A673 (cell line): ENCODE measurements around the gene SNCAIP. TPM values are rescaled to one million over a fixed set of nuclear protein-coding genes. Genes with fewer than 3 reads are reported as not detected.

ENCODE experiments used
- BruUV-seq: library from RNA; stranded (reverse); fragments of 400-500 nt; replicated peaks from 2 replicates; lab custom pipeline; 2021; lab: Mats Ljungman, UMichigan
- CTCF ChIA-PET: fragments of 300-600 bp; sonication (Branson Sonifier 250); formaldehyde crosslinking; loops from one replicate; lab custom pipeline; 2022; ENCODE audit warnings: antibody characterized with exemption; lab: Charles Lee
- POLR2A ChIA-PET: fragments of 300-600 bp; sonication (Branson Sonifier 250); formaldehyde crosslinking; loops from one replicate; lab custom pipeline; 2022; ENCODE audit warnings: antibody characterized with exemption; ENCODE audit not compliant: low non-redundant PET; lab: Charles Lee
- DNase-seq: peaks from one replicate; pipeline ENCODE4 v3.0.0-alpha.2; 2015; ENCODE audit warnings: low spot score
- H3K27ac ChIP-seq: fragments of 200-600 bp; sonication (generic); 2 replicates; pipeline ENCODE4 v1.5.1; 2016; ENCODE audit warnings: mixed run types, low read depth, mild to moderate bottlenecking, mixed read lengths, antibody characterized with exemption, low read length; ENCODE audit not compliant: poor library complexity, severe bottlenecking
- H3K27me3 ChIP-seq: fragments of 200-600 bp; sonication (generic); replicated peaks from 2 replicates; pipeline ENCODE4 v1.6.1; 2017; ENCODE audit warnings: mixed run types, low read depth, mild to moderate bottlenecking, mixed read lengths, antibody characterized with exemption, low read length; ENCODE audit not compliant: insufficient read depth, poor library complexity
- H3K36me3 ChIP-seq: fragments of 200-600 bp; sonication (generic); 2 replicates; pipeline ENCODE4 v1.6.1; 2016; ENCODE audit warnings: mixed run types, mild to moderate bottlenecking, mixed read lengths, antibody characterized with exemption, low read length; ENCODE audit not compliant: insufficient read depth, poor library complexity, severe bottlenecking
- H3K4me1 ChIP-seq: fragments of 200-600 bp; sonication (generic); 2 replicates; pipeline ENCODE4 v1.6.1; 2017; ENCODE audit warnings: mixed run types, mild to moderate bottlenecking, mixed read lengths, antibody characterized with exemption, low read length; ENCODE audit not compliant: insufficient read depth, poor library complexity, severe bottlenecking
- H3K4me3 ChIP-seq: fragments of 200-600 bp; sonication (generic); 2 replicates; pipeline ENCODE4 v1.5.1; 2016; ENCODE audit warnings: low read depth, mixed run types, mild to moderate bottlenecking, mixed read lengths, low read length; ENCODE audit not compliant: poor library complexity, severe bottlenecking
- H3K9me3 ChIP-seq: fragments of 200-600 bp; sonication (generic); 2 replicates; pipeline ENCODE4 v1.6.1; 2016; ENCODE audit warnings: mixed run types, low read depth, mild to moderate bottlenecking, mixed read lengths, antibody characterized with exemption, low read length; ENCODE audit not compliant: poor library complexity, severe bottlenecking
- CTCF ChIP-seq: fragments of 300-800, 200-600 bp; sonication (generic); conservative IDR thresholded peaks from 2 replicates; pipeline ENCODE4 v1.5.1; 2017; ENCODE audit warnings: low read depth, mild to moderate bottlenecking, antibody characterized with exemption, low read length, moderate library complexity, mixed read lengths
- EZH2 ChIP-seq: fragments of 200-600 bp; sonication (generic); IDR thresholded peaks from 2 replicates; pipeline ENCODE4 v1.6.1; 2017; ENCODE audit warnings: borderline replicate concordance, low read depth, mild to moderate bottlenecking, mixed read lengths, antibody characterized with exemption, low read length; ENCODE audit not compliant: poor library complexity, severe bottlenecking
- intact Hi-C: fragments of 100-400 bp; cut with micrococcal nuclease; formaldehyde crosslinking; loops from one replicate; pipeline ENCODE4 v1.10.0; 2022; ENCODE audit not compliant: unreplicated experiment
- total RNA-seq: library from RNA; stranded (reverse); gene quantifications from 2 replicates; pipeline ENCODE4 v1.2.3, GENCODE V29; 2021

The SNCAIP gene
- total RNA-seq, 1 experiment from 2014 or later = not detected

GRCh38 chr5:122444411-122444810 lies 132.4 kb downstream of the SNCAIP start:
- BruUV-seq = no TSS peak
- Histone ChIP-seq H3K27ac (no peak overlapping the region), H3K4me3 (no peak overlapping the region), H3K4me1 (no peaks in the 10 kb centered on the region), H3K9me3 (no peaks in the 10 kb centered on the region), H3K36me3 (no peaks in the 10 kb centered on the region), H3K27me3 (peaks cover 15% of the 10 kb centered on the region)
- TF ChIP-seq EZH2 (no peak), CTCF (no peak)
- no peak for DNase-seq
- intact Hi-C loops = no loop called here
- POLR2A ChIA-PET = no interaction called here
- CTCF ChIA-PET = no interaction called here

GRCh38 chr5:122445070-122445469 lies 133.0 kb downstream of the SNCAIP start:
- Histone ChIP-seq H3K4me1 (no peaks in the 10 kb centered on the region), H3K4me3 (no peak overlapping the region), H3K36me3 (no peaks in the 10 kb centered on the region), H3K9me3 (no peaks in the 10 kb centered on the region), H3K27me3 (peaks cover 15% of the 10 kb centered on the region), H3K27ac (no peak overlapping the region)
- no peak for TF ChIP-seq EZH2
- no peak for TF ChIP-seq CTCF
- BruUV-seq = no TSS peak
- no peak for DNase-seq
- ChIA-PET POLR2A (no interaction called here), CTCF (no interaction called here)
- intact Hi-C loops = no loop called here

- TF ChIP-seq EZH2 (no peak), CTCF (no peak)
- ChIA-PET CTCF (no interaction called here), POLR2A (no interaction called here)
- Histone ChIP-seq H3K4me1 (no peaks in the 10 kb centered on the region), H3K9me3 (no peaks in the 10 kb centered on the region), H3K36me3 (no peaks in the 10 kb centered on the region), H3K27ac (no peak overlapping the region), H3K27me3 (peaks cover 5% of the 10 kb centered on the region), H3K4me3 (no peak overlapping the region)
- intact Hi-C loops = no loop called here
- DNase-seq = no peak
- no TSS peak for BruUV-seq
Observed at GRCh38 chr5:122447072-122447471, 135.0 kb downstream of the SNCAIP start.
